Measurements from ENCODE around the gene MICALL2. TPM values are rescaled to one million over a fixed set of nuclear protein-coding genes. Genes with fewer than 3 reads are reported as not detected.

The MICALL2 gene
- polyA plus RNA-seq, 1 donor from 2014 or later = 12.8 TPM

DNA sequence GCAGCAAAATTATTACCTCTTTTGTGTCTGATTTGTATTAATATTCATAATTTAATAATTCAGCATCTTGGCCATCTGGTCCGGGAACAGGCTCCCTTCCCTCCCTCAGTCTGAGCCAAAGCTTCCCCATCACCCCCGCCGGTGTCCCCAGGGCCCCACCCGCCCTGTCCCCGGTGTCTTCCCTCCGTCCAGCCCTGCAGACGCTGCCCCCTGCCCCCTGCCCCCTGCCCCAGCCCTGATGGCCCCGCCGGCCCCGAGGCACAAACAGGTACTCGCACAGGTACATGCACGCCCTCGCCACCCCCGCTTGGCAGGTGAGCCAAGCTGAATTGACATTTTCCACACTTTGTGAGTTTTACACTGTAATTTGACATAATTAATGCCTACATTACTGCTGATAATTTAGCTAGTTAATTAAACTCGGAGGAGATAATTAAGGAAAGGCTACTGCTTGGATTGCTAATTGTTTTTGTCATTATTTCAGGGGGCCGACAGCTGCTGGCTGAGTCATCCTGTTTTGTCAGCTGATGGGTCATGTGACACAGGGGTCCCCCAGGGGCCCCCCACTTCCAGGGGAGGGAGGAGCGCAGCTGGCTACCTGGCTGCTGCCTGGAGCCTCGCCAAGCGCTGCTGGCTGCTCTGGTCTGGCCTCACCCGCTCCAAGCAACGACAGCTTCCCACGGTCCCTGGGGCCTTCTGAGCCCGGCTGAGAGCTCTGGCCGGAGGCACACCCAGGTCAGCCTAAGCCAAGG is 36.6 kb downstream of the MICALL2 start:
- no peak overlapping the region for H3K4me3 ChIP-seq (ENCODE audit: low read length)

GRCh38 chr7:1421946-1422345 is 37.3 kb downstream of the MICALL2 start:
- Histone ChIP-seq H3K27me3 (ENCODE audit: insufficient read depth, low read depth, low read length) (no peaks in the 10 kb centered on the region), H3K4me3 (ENCODE audit: low read length) (no peak overlapping the region), H3K4me2 (ENCODE audit: low read length) (no peak overlapping the region), H3K27ac (ENCODE audit: low read length) (no peak overlapping the region), H3K79me2 (replicated peaks; ENCODE audit: insufficient read depth, low read length) (no peaks in the 10 kb centered on the region), H3K9me3 (ENCODE audit: low read length) (no peaks in the 10 kb centered on the region), H3K36me3 (ENCODE audit: insufficient read depth, low read length) (no peaks in the 10 kb centered on the region), H3F3A (ENCODE audit: insufficient read depth, low read length, poor library complexity, severe bottlenecking) (no peaks in the 10 kb centered on the region), H2AFZ (ENCODE audit: low read depth, low read length) (no peak overlapping the region), H3K9ac (ENCODE audit: low read length) (no peak overlapping the region), H3K9me2 (ENCODE audit: insufficient read depth, low read length) (no peaks in the 10 kb centered on the region), H4K20me1 (ENCODE audit: insufficient read depth) (no peaks in the 10 kb centered on the region)
- TF ChIP-seq, protein P1, sequence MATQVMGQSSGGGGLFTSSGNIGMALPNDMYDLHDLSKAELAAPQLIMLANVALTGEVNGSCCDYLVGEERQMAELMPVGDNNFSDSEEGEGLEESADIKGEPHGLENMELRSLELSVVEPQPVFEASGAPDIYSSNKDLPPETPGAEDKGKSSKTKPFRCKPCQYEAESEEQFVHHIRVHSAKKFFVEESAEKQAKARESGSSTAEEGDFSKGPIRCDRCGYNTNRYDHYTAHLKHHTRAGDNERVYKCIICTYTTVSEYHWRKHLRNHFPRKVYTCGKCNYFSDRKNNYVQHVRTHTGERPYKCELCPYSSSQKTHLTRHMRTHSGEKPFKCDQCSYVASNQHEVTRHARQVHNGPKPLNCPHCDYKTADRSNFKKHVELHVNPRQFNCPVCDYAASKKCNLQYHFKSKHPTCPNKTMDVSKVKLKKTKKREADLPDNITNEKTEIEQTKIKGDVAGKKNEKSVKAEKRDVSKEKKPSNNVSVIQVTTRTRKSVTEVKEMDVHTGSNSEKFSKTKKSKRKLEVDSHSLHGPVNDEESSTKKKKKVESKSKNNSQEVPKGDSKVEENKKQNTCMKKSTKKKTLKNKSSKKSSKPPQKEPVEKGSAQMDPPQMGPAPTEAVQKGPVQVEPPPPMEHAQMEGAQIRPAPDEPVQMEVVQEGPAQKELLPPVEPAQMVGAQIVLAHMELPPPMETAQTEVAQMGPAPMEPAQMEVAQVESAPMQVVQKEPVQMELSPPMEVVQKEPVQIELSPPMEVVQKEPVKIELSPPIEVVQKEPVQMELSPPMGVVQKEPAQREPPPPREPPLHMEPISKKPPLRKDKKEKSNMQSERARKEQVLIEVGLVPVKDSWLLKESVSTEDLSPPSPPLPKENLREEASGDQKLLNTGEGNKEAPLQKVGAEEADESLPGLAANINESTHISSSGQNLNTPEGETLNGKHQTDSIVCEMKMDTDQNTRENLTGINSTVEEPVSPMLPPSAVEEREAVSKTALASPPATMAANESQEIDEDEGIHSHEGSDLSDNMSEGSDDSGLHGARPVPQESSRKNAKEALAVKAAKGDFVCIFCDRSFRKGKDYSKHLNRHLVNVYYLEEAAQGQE (IDR thresholded peaks at IDR 0.05; ENCODE audit: borderline replicate concordance) = no peak
- TF ChIP-seq SMC3 (conservative IDR thresholded peaks at IDR 0.05; ENCODE audit: poor library complexity) (no peak), RAD21 (conservative IDR thresholded peaks at IDR 0.05) (no peak), POLR2AphosphoS5 (IDR thresholded peaks at IDR 0.05) (no peak), EP300 (conservative IDR thresholded peaks at IDR 0.05; ENCODE audit: poor library complexity, severe bottlenecking) (no peak), TAF1 (IDR thresholded peaks at IDR 0.05; ENCODE audit: low read depth) (no peak), CTCF (IDR thresholded peaks at IDR 0.05; ENCODE audit: poor library complexity, severe bottlenecking) (no peak), MXI1 (conservative IDR thresholded peaks at IDR 0.05; ENCODE audit: poor library complexity, severe bottlenecking) (no peak)

More for the DNA sequence above, 36.6 kb downstream of the MICALL2 start:
- Histone ChIP-seq H4K20me1 (ENCODE audit: insufficient read depth) (no peaks in the 10 kb centered on the region), H3K9me3 (ENCODE audit: low read length) (no peaks in the 10 kb centered on the region), H3K36me3 (ENCODE audit: insufficient read depth, low read length) (no peaks in the 10 kb centered on the region), H3K9ac (ENCODE audit: low read length) (peak overlapping the region; percentile 21), H3K9me2 (ENCODE audit: insufficient read depth, low read length) (no peaks in the 10 kb centered on the region), H3K27me3 (ENCODE audit: insufficient read depth, low read depth, low read length) (no peaks in the 10 kb centered on the region), H3K79me2 (replicated peaks; ENCODE audit: insufficient read depth, low read length) (no peaks in the 10 kb centered on the region), H3K27ac (ENCODE audit: low read length) (no peak overlapping the region), H2AFZ (ENCODE audit: low read depth, low read length) (no peak overlapping the region), H3K4me2 (ENCODE audit: low read length) (no peak overlapping the region), H3F3A (ENCODE audit: insufficient read depth, low read length, poor library complexity, severe bottlenecking) (no peaks in the 10 kb centered on the region)
- TF ChIP-seq SMC3 (conservative IDR thresholded peaks at IDR 0.05; ENCODE audit: poor library complexity) (no peak), EZH2 (IDR thresholded peaks at IDR 0.05; ENCODE audit: borderline replicate concordance, insufficient read depth, low read length, poor library complexity, severe bottlenecking) (no peak), TAF1 (IDR thresholded peaks at IDR 0.05; ENCODE audit: low read depth) (no peak), CTCF (IDR thresholded peaks at IDR 0.05; ENCODE audit: poor library complexity, severe bottlenecking) (no peak), EP300 (conservative IDR thresholded peaks at IDR 0.05; ENCODE audit: poor library complexity, severe bottlenecking) (no peak), RAD21 (conservative IDR thresholded peaks at IDR 0.05) (no peak), MXI1 (conservative IDR thresholded peaks at IDR 0.05; ENCODE audit: poor library complexity, severe bottlenecking) (no peak), POLR2AphosphoS5 (IDR thresholded peaks at IDR 0.05) (no peak)
- TF ChIP-seq, protein P1 (IDR thresholded peaks at IDR 0.05; ENCODE audit: borderline replicate concordance) = no peak

Data from neural cell (in vitro differentiated cells).